Muscle of back (tissue), 13 donors: Measurements from ENCODE around the gene MCCC2. TPM values are rescaled to one million over a fixed set of nuclear protein-coding genes. Genes with fewer than 3 reads are reported as not detected.
"Not testable (repeated sequence)": the region's sequence is repeated elsewhere in the genome, so short reads cannot be mapped to it uniquely, and the experiment has no call there.

Experiments
- DNase-seq, 3 donors: peaks; one replicate each; pipeline versions ENCODE4 v3.0.0 to v3.0.0-alpha.2; 2013
- long read RNA-seq, 9 donors: transcript quantifications; one replicate each; lab custom pipeline, GENCODE V29; 2026
- polyA plus RNA-seq, 10 donors: library from polyadenylated mRNA; unstranded; fragments of 120-200 nt; gene quantifications; one replicate each; pipeline ENCODE4 v1.2.1, GENCODE V29; 2013; ENCODE audit not compliant: insufficient read length in 10 of 10

Gene MCCC2
- 10 to 100 TPM; 12.0 to 27.3 (median 18.5) TPM for polyA plus RNA-seq
- long read RNA-seq, donor 1, result 0 reads
- long read RNA-seq, donor 2, result 0 reads
- long read RNA-seq, donor 3, result 0 reads
- long read RNA-seq, donor 4, partial matches to known transcripts, result 0 of 2 reads
- long read RNA-seq, donor 4, other reads (novel, unspliced or antisense), result 0 of 2 reads
- long read RNA-seq, donor 5, partial matches to known transcripts, result 0 of 2 reads
- long read RNA-seq, donor 5, other reads (novel, unspliced or antisense), result 0 of 2 reads
- long read RNA-seq, donor 6, partial matches to known transcripts, result 0 of 1 reads
- long read RNA-seq, donor 6, other reads (novel, unspliced or antisense), result 0 of 1 reads
- long read RNA-seq, donor 7, result 0 reads
- long read RNA-seq, donor 8, result 0 reads
- long read RNA-seq, donor 9, result 0 reads

- DNase-seq, result peak; percentile 93 to 98 (median 93)
Observed at GRCh38 chr5:71586941-71587765, at the start of gene MCCC2. MCCC2 (plus strand) TSS chr5:71587340; CDS start chr5:71587426, 86 bp downstream.

- no peak for DNase-seq
Observed at GRCh38 chr5:71537687-71538086, 49.5 kb upstream of the MCCC2 start.

- not testable (repeated sequence) for DNase-seq
Observed at GRCh38 chr5:71550885-71551284, 36.3 kb upstream of the MCCC2 start.

- not testable (repeated sequence) for DNase-seq
Observed at GRCh38 chr5:71551582-71551981, 35.6 kb upstream of the MCCC2 start.

- DNase-seq, result not testable (repeated sequence)
Observed at GRCh38 chr5:71552026-71552749, 35.0 kb upstream of the MCCC2 start.

GRCh38 chr5:71563161-71563560 lies 24.0 kb upstream of the MCCC2 start:
- no peak for DNase-seq

GRCh38 chr5:71564895-71565294 lies 22.2 kb upstream of the MCCC2 start:
- DNase-seq, result no peak

- DNase-seq, result no peak
Observed at GRCh38 chr5:71569748-71570509, 17.2 kb upstream of the MCCC2 start.

- not testable (repeated sequence) for DNase-seq
Observed at GRCh38 chr5:71571811-71572210, 15.3 kb upstream of the MCCC2 start.

- no peak for DNase-seq
Observed at GRCh38 chr5:71573591-71573990, 13.5 kb upstream of the MCCC2 start.

GRCh38 chr5:71575588-71575987 lies 11.6 kb upstream of the MCCC2 start:
- not testable (repeated sequence) for DNase-seq

GRCh38 chr5:71576241-71576640 lies 10.9 kb upstream of the MCCC2 start:
- no peak for DNase-seq

- DNase-seq, result not testable (repeated sequence)
Observed at GRCh38 chr5:71577839-71578238, 9.3 kb upstream of the MCCC2 start.

GRCh38 chr5:71582945-71583584 lies 4.1 kb upstream of the MCCC2 start:
- no peak for DNase-seq

- peak in 2 of 3 donors; percentile 9 to 23 for DNase-seq
Observed at GRCh38 chr5:71586052-71586940, 844 bp upstream of the MCCC2 start.

- peak in 1 of 3 donors; percentile 0 for DNase-seq
Observed at GRCh38 chr5:71587766-71588532, 809 bp downstream of the MCCC2 start.

- no peak for DNase-seq
Observed at GRCh38 chr5:71588533-71588885, 1.4 kb downstream of the MCCC2 start.

GRCh38 chr5:71589903-71590302 lies 2.8 kb downstream of the MCCC2 start:
- no peak for DNase-seq

GRCh38 chr5:71591100-71591499 lies 4.0 kb downstream of the MCCC2 start:
- DNase-seq, result no peak
